HG02763 (cell line): Measurements from ENCODE around the gene TCF7L1.
"Not testable (repeated sequence)": the region's sequence is repeated elsewhere in the genome, so short reads cannot be mapped to it uniquely, and the experiment has no call there.

ENCODE experiments used
- ATAC-seq: cut with Tn5 transposase; IDR thresholded peaks from one replicate; pipeline ENCODE4 v1.9.1; 2021; ENCODE audit warnings: mild to moderate bottlenecking, moderate library complexity; ENCODE audit not compliant: unreplicated experiment

The TCF7L1 gene

GRCh38 chr2:85341269-85342029 lies 208.3 kb downstream of the TCF7L1 start:
- no peak for ATAC-seq

GRCh38 chr2:85342156-85342555 lies 209.0 kb downstream of the TCF7L1 start:
- ATAC-seq = no peak

GRCh38 chr2:85343207-85343895 lies 210.2 kb downstream of the TCF7L1 start:
- ATAC-seq = not testable (repeated sequence)

GRCh38 chr2:85344356-85344954 lies 211.3 kb downstream of the TCF7L1 start:
- ATAC-seq = no peak

GRCh38 chr2:85347599-85347998 lies 214.4 kb downstream of the TCF7L1 start:
- ATAC-seq = no peak

GRCh38 chr2:85353876-85354285 lies 220.7 kb downstream of the TCF7L1 start:
- no peak for ATAC-seq

- peak; percentile 96 for ATAC-seq
Measured at GRCh38 chr2:85354286-85355072, 221.3 kb downstream of the TCF7L1 start, which contains the start of the genes ELMOD3 and RETSAT. TSS of gene ELMOD3 (plus strand) at chr2:85354769. CDS start at chr2:85357199, 2,430 bp downstream. TSS of gene RETSAT (minus strand) at chr2:85354528. CDS start at chr2:85354507, 21 bp downstream.

GRCh38 chr2:85355073-85355410 lies 221.8 kb downstream of the TCF7L1 start:
- peak; percentile 2 for ATAC-seq

- no peak for ATAC-seq
Measured at GRCh38 chr2:85355521-85355920, 222.3 kb downstream of the TCF7L1 start.

GRCh38 chr2:85356186-85356585 lies 223.0 kb downstream of the TCF7L1 start:
- ATAC-seq = no peak

- ATAC-seq = no peak
Measured at GRCh38 chr2:85357736-85358135, 224.5 kb downstream of the TCF7L1 start.
